ENCODE results near the gene USP2. TPM values are rescaled to one million over a fixed set of nuclear protein-coding genes. Genes with fewer than 3 reads are reported as not detected.

The USP2 gene
- total RNA-seq, 1 experiment from 2014 or later, result 3.1 TPM

DNA sequence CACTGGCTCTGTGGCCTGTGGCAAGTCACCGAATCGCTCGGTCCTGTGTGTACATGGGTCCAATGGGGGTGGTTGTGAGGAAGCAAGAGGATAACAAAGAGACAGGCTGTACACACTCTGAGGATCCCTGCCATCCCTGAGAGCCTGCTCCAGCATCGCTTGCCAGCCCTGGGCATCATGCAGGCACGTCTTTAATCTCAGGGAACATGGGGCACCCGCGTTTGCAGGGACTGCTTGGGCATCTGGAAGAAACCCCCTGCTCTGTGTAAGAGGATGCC, 39.5 kb downstream of the USP2 start:
- intact Hi-C loops (cut with micrococcal nuclease; ENCODE audit: unreplicated experiment) (no loop called here), in situ Hi-C loops (cut with HindIII; ENCODE audit: low pct_unique_long_range_greater_than_20kb, low sequenced_read_pairs) (no loop called here)
- ATAC-seq (no peak), DNase-seq (ENCODE audit: low read depth, low spot score) (no peak)
- no peaks in the 10 kb centered on the region for H3K27me3 ChIP-seq (ENCODE audit: control insufficient read depth, insufficient read depth, low read length)
- ChIA-PET POLR2A (no interaction called here), CTCF (no interaction called here)
- H3K27ac ChIP-seq (ENCODE audit: low read length), result no peak overlapping the region
- no peaks in the 10 kb centered on the region for H3K9me3 ChIP-seq (ENCODE audit: control insufficient read depth, insufficient read depth, low read depth, low read length)
- TF ChIP-seq, protein P1, sequence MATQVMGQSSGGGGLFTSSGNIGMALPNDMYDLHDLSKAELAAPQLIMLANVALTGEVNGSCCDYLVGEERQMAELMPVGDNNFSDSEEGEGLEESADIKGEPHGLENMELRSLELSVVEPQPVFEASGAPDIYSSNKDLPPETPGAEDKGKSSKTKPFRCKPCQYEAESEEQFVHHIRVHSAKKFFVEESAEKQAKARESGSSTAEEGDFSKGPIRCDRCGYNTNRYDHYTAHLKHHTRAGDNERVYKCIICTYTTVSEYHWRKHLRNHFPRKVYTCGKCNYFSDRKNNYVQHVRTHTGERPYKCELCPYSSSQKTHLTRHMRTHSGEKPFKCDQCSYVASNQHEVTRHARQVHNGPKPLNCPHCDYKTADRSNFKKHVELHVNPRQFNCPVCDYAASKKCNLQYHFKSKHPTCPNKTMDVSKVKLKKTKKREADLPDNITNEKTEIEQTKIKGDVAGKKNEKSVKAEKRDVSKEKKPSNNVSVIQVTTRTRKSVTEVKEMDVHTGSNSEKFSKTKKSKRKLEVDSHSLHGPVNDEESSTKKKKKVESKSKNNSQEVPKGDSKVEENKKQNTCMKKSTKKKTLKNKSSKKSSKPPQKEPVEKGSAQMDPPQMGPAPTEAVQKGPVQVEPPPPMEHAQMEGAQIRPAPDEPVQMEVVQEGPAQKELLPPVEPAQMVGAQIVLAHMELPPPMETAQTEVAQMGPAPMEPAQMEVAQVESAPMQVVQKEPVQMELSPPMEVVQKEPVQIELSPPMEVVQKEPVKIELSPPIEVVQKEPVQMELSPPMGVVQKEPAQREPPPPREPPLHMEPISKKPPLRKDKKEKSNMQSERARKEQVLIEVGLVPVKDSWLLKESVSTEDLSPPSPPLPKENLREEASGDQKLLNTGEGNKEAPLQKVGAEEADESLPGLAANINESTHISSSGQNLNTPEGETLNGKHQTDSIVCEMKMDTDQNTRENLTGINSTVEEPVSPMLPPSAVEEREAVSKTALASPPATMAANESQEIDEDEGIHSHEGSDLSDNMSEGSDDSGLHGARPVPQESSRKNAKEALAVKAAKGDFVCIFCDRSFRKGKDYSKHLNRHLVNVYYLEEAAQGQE (IDR thresholded peaks at IDR 0.05; ENCODE audit: insufficient read depth in 1 of 2, low read depth in 2 of 2, low read length in 1 of 2), result no peak
- TF ChIP-seq, protein P2, sequence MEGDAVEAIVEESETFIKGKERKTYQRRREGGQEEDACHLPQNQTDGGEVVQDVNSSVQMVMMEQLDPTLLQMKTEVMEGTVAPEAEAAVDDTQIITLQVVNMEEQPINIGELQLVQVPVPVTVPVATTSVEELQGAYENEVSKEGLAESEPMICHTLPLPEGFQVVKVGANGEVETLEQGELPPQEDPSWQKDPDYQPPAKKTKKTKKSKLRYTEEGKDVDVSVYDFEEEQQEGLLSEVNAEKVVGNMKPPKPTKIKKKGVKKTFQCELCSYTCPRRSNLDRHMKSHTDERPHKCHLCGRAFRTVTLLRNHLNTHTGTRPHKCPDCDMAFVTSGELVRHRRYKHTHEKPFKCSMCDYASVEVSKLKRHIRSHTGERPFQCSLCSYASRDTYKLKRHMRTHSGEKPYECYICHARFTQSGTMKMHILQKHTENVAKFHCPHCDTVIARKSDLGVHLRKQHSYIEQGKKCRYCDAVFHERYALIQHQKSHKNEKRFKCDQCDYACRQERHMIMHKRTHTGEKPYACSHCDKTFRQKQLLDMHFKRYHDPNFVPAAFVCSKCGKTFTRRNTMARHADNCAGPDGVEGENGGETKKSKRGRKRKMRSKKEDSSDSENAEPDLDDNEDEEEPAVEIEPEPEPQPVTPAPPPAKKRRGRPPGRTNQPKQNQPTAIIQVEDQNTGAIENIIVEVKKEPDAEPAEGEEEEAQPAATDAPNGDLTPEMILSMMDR (IDR thresholded peaks at IDR 0.05), result no peak
- TF ChIP-seq SIN3A (IDR thresholded peaks at IDR 0.05; ENCODE audit: borderline replicate concordance, insufficient read depth, low read depth, low read length), result no peak
- no peak for TF ChIP-seq TCF7L2 (IDR thresholded peaks at IDR 0.05; ENCODE audit: low read depth, low read length)
- no peak for TF ChIP-seq POLR2AphosphoS5 (IDR thresholded peaks at IDR 0.05; ENCODE audit: low read depth, low read length)
- H3K36me3 ChIP-seq (ENCODE audit: control insufficient read depth, insufficient read depth, low read length), result no peaks in the 10 kb centered on the region
- peaks cover 23% of the 10 kb centered on the region for H3K4me1 ChIP-seq (ENCODE audit: control insufficient read depth, insufficient read depth, low read length)
- H3K4me3 ChIP-seq (ENCODE audit: low read depth in 2 of 2, low read length in 2 of 2), result no peak overlapping the region
- no TSS peak for BruUV-seq (replicated peaks)

DNA sequence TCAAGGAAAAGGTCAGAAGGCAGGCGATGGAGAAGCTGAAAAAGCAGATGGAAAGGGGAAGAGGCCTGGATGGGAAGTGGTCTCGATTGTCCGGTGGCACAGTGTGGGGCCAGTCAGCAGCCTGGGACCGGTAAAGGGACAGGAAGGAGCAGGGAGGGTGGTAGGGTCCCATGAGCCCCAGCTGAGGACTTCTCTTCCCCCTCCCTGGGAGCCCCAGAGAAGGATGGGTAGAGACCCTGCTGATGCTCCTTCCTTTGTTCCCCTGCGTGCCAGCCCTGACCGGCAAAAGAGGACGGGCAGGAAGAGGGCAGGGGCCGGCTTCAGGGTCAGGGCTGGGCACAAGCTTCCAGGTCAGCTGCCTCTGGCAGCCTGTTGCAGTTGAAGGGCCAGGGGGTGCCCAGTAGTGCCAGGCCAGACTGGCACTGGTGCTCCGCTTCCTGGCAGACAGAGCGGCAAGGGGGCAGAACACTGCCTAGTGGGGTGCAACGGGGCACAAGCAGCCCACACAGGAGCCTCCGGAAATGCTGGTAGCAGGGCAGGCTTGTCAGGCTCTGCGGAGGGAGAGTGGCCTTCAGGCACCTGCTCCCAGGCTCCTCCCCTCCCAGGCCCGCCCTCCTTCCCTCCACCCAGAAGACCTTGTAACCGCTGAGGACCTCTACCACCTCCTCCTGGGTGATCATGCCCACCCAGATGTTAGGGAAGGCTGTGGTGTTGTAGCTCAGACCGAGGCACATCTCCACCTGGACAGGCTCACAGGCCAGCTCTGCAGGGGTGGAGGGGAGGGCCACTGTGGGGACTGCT, 40.1 kb downstream of the USP2 start:
- in situ Hi-C loops (cut with HindIII; ENCODE audit: low pct_unique_long_range_greater_than_20kb, low sequenced_read_pairs), result no loop called here
- Histone ChIP-seq H3K4me3 (ENCODE audit: low read depth in 2 of 2, low read length in 2 of 2) (no peak overlapping the region), H3K9me3 (ENCODE audit: control insufficient read depth, insufficient read depth, low read depth, low read length) (no peaks in the 10 kb centered on the region), H3K27ac (ENCODE audit: low read length) (no peak overlapping the region), H3K4me1 (ENCODE audit: control insufficient read depth, insufficient read depth, low read length) (peaks cover 28% of the 10 kb centered on the region), H3K36me3 (ENCODE audit: control insufficient read depth, insufficient read depth, low read length) (no peaks in the 10 kb centered on the region), H3K27me3 (ENCODE audit: control insufficient read depth, insufficient read depth, low read length) (no peaks in the 10 kb centered on the region)
- POLR2A ChIA-PET, result no interaction called here
- DNase-seq (ENCODE audit: low read depth, low spot score) (no peak), ATAC-seq (no peak)
- CTCF ChIA-PET, result interaction anchor here (0.6 to 0.7 kb wide), 2 partner anchors 50 to 162 kb away, joined by 3 to 4 read pairs; no protein-coding TSS in a partner anchor
- intact Hi-C loops (cut with micrococcal nuclease; ENCODE audit: unreplicated experiment), result no loop called here
- TF ChIP-seq, protein P2 (IDR thresholded peaks at IDR 0.05), result no peak
- TF ChIP-seq SIN3A (IDR thresholded peaks at IDR 0.05; ENCODE audit: borderline replicate concordance, insufficient read depth, low read depth, low read length) (no peak), TCF7L2 (IDR thresholded peaks at IDR 0.05; ENCODE audit: low read depth, low read length) (no peak), POLR2AphosphoS5 (IDR thresholded peaks at IDR 0.05; ENCODE audit: low read depth, low read length) (no peak)
- TF ChIP-seq, protein P1 (IDR thresholded peaks at IDR 0.05; ENCODE audit: insufficient read depth in 1 of 2, low read depth in 2 of 2, low read length in 1 of 2), result no peak
- no TSS peak for BruUV-seq (replicated peaks)

All from Panc1 (cell line).